Adrenal gland (tissue), 5 donors: ENCODE results near the gene HOXB8.

Source experiments
- POLR2A ChIP-seq, 2 donors: fragments of 450-650 bp; IDR thresholded peaks; one replicate each; pipeline ENCODE4 v1.6.1; 2017; ENCODE audit warnings: antibody characterized with exemption in 2 of 2, mild to moderate bottlenecking in 2 of 2, moderate library complexity in 1 of 2
- TF ChIP-seq, protein P1 (sequence below), 6 experiments: fragments of 450-650 bp in 4 of 6; fragments of 200-600 bp in 2 of 6; sonication (generic) in 1 of 6; IDR thresholded peaks; 1 replicate in 5 of 6; 2 replicates in 1 of 6; pipeline versions ENCODE4 v1.5.1 to v1.8.0; 2016 to 2021; ENCODE audit warnings: antibody characterized with exemption in 6 of 6, mild to moderate bottlenecking in 2 of 6, moderate library complexity in 1 of 6
- donor health status: DM: no; HTN: no; CAD: no.

DNA sequence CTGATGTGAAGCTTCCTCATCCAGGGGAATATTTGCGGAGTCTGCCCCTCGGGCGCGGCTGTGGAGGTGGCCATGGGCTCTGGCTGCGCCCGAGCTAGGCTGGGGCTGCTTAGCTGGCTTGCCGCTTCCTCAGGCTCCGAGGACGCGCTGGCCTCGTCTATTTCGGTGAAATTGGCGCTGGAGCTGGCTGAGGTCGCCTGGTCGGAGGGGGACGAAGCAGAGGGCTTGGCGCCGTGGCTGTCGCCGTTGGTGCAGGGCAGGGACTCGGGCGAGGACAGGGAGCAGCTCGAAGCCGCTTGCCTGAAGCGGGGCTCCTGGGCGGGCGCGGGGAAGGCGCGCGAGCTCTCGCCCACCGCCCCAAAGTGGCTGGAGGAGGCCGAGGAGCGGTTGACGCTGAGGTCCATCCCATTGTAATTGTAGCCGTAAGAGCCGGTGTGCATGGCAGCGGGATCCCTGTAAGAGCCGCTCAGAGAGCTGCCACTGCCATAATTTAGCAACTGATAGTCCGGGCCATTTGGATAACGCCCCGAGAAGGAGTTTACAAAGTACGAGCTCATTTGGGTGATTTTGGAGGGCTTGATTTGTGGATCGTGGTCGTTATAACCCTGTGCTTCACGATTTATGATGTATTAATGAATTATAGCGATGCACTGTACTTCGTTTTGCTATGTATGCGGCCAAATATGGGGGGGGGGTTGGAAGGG is 21.8 kb downstream of the HOXB8 start, which contains the start of gene HOXB5:
- TF ChIP-seq POLR2A (IDR thresholded peaks at IDR 0.05) = no peak
- TF ChIP-seq, protein P1, sequence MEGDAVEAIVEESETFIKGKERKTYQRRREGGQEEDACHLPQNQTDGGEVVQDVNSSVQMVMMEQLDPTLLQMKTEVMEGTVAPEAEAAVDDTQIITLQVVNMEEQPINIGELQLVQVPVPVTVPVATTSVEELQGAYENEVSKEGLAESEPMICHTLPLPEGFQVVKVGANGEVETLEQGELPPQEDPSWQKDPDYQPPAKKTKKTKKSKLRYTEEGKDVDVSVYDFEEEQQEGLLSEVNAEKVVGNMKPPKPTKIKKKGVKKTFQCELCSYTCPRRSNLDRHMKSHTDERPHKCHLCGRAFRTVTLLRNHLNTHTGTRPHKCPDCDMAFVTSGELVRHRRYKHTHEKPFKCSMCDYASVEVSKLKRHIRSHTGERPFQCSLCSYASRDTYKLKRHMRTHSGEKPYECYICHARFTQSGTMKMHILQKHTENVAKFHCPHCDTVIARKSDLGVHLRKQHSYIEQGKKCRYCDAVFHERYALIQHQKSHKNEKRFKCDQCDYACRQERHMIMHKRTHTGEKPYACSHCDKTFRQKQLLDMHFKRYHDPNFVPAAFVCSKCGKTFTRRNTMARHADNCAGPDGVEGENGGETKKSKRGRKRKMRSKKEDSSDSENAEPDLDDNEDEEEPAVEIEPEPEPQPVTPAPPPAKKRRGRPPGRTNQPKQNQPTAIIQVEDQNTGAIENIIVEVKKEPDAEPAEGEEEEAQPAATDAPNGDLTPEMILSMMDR (IDR thresholded peaks at IDR 0.05) = no peak
